Measurements from ENCODE around the gene BIRC7. TPM values are rescaled to one million over a fixed set of nuclear protein-coding genes. Genes with fewer than 3 reads are reported as not detected.

The BIRC7 gene
- total and polyA plus RNA-seq, 2 donors (not counting 3 experiments of a cell fraction or from before 2014, with no cell fraction given): not detected

GRCh38 chr20:63233924-63234323 is 1.8 kb upstream of the BIRC7 start:
- no TSS peak for BruUV-seq (replicated peaks)
- Histone ChIP-seq H3K9ac (replicated peaks; ENCODE audit: extremely low read depth, insufficient read depth, low read length) (no peak overlapping the region), H3K27me3 (ENCODE audit: control insufficient read depth in 2 of 2, insufficient read depth in 2 of 2, low read length in 2 of 2) (peaks cover 0 to 8% of the 10 kb centered on the region in 2 experiments), H3K4me3 (replicated peaks in 1 of 3; ENCODE audit: insufficient read depth in 1 of 3, low read depth in 1 of 3, low read length in 3 of 3) (no peak overlapping the region), H3K27ac (ENCODE audit: insufficient read depth, low read depth, low read length) (no peak overlapping the region), H2AFZ (ENCODE audit: low read depth, low read length) (no peak overlapping the region), H3K9me1 (replicated peaks; ENCODE audit: control insufficient read depth, extremely low read depth, insufficient read depth, low read length) (no peaks in the 10 kb centered on the region), H3K4me2 (ENCODE audit: insufficient read depth, low read length) (no peak overlapping the region), H3K36me3 (ENCODE audit: control insufficient read depth in 2 of 2, extremely low read depth in 1 of 2, insufficient read depth in 2 of 2, low read length in 2 of 2) (no peaks in the 10 kb centered on the region), H3K79me2 (ENCODE audit: control insufficient read depth, insufficient read depth, low read length) (no peaks in the 10 kb centered on the region), H3K4me1 (ENCODE audit: control insufficient read depth, extremely low read depth, insufficient read depth, low read length) (no peaks in the 10 kb centered on the region), H3K9me3 (replicated peaks; ENCODE audit: control insufficient read depth, insufficient read depth, low read length) (no peaks in the 10 kb centered on the region), H4K20me1 (replicated peaks; ENCODE audit: control insufficient read depth, extremely low read depth, insufficient read depth, low read length) (no peaks in the 10 kb centered on the region)
- intact Hi-C loops (cut with micrococcal nuclease): loop anchor here (5.0 kb wide), 1 partner anchor 177 kb away; no protein-coding TSS in a partner anchor
- dilution Hi-C loops (cut with MboI; ENCODE audit: extremely low pct_ligation_motif_present, low sequenced_read_pairs): no loop called here
- DNase-seq (ENCODE audit: low read depth, low spot score) (no peak), FAIRE-seq (no peak)
- POLR2A ChIA-PET: no interaction called here
- CTCF ChIA-PET: interaction anchor here (1.1 to 11.0 kb wide), 3 partner anchors 10 to 76 kb away, joined by 3 to 116 read pairs (median 7); no protein-coding TSS in a partner anchor
- no peak for TF ChIP-seq POLR2A (IDR thresholded peaks at IDR 0.05; ENCODE audit: low read depth, low read length)
- TF ChIP-seq CTCF (IDR thresholded peaks at IDR 0.05; ENCODE audit: extremely low read depth in 1 of 2, insufficient read depth in 1 of 2, low read depth in 1 of 2, low read length in 2 of 2): no peak
- TF ChIP-seq MYC (IDR thresholded peaks at IDR 0.05; ENCODE audit: low read depth, low read length): no peak
- no peak for TF ChIP-seq JUN (IDR thresholded peaks at IDR 0.05; ENCODE audit: borderline replicate concordance, insufficient read depth, insufficient read length, low read depth)
- no peak for TF ChIP-seq GATA2 (IDR thresholded peaks at IDR 0.05; ENCODE audit: insufficient read depth, insufficient read length, low read depth, low read length)
- TF ChIP-seq POLR2AphosphoS5 (IDR thresholded peaks at IDR 0.05; ENCODE audit: insufficient read depth, low read depth, low read length): no peak
- no peak for TF ChIP-seq EZH2 (IDR thresholded peaks at IDR 0.05; ENCODE audit: borderline replicate concordance, low read depth, low read length, severe bottlenecking)
- no peak for TF ChIP-seq FOS (IDR thresholded peaks at IDR 0.05; ENCODE audit: borderline replicate concordance, insufficient read depth, low read length)
- TF ChIP-seq, protein P1, sequence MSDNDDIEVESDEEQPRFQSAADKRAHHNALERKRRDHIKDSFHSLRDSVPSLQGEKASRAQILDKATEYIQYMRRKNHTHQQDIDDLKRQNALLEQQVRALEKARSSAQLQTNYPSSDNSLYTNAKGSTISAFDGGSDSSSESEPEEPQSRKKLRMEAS (IDR thresholded peaks at IDR 0.05; ENCODE audit: insufficient read depth, insufficient read length): no peak

All from endothelial cell of umbilical vein (primary cell).